A549 (cell line): ENCODE measurements around the gene NXNL1. TPM values are rescaled to one million over a fixed set of nuclear protein-coding genes. Genes with fewer than 3 reads are reported as not detected.

Experiments used
- ATAC-seq, 2 experiments: fragments of 200-7000 bp in 1 of 2; fragments of >200 bp in 1 of 2; cut with Nextera tagmentation in 1 of 2; cut with Tn5 transposase in 1 of 2; 3 replicates each; pipeline versions ENCODE4 v1.8.0 to v1.9.1; 2018 to 2020; ENCODE audit warnings: mild to moderate bottlenecking in 1 of 2, moderate library complexity in 1 of 2
- CTCF ChIA-PET: fragments of 300-600 bp; sonication (Branson Sonifier 250); formaldehyde crosslinking; extraction: SDS; loops from one replicate; lab custom pipeline; 2021; ENCODE audit warnings: antibody characterized with exemption, inconsistent platforms; lab: Yijun Ruan, JAX
- POLR2A ChIA-PET: fragments of 350-600 bp; formaldehyde crosslinking; extraction: SDS; loops from one replicate; lab custom pipeline; 2021; ENCODE audit warnings: antibody characterized with exemption, inconsistent platforms; lab: Yijun Ruan, JAX
- DNase-seq, 2 experiments: peaks; one replicate each; pipeline versions ENCODE4 v3.0.0 to v3.0.0-alpha.2; 2011 to 2016; ENCODE audit warnings: low read depth in 1 of 2, low spot score in 1 of 2
- FAIRE-seq: peaks from 2 replicates; lab custom pipeline; 2011; peaks lifted over from hg19 to GRCh38; lab: Jason Lieb, UNC
- H3K27ac ChIP-seq, 2 experiments: fragments of >200 bp; sonication (Bioruptor Twin); formaldehyde crosslinking; 3 replicates each; pipeline ENCODE4 v1.5.1; 2016 to 2017
- H3K4me1 ChIP-seq: fragments of >200 bp; sonication (Bioruptor Twin); formaldehyde crosslinking; 3 replicates; pipeline ENCODE4 v1.6.1; 2016
- H3K4me2 ChIP-seq: fragments of >200 bp; sonication (Bioruptor Twin); formaldehyde crosslinking; 3 replicates; pipeline ENCODE4 v1.6.1; 2016
- H3K4me3 ChIP-seq: fragments of >200 bp; sonication (Bioruptor Twin); formaldehyde crosslinking; 3 replicates; pipeline ENCODE4 v1.5.1; 2016
- H3K9me3 ChIP-seq: fragments of >200 bp; sonication (Bioruptor Twin); formaldehyde crosslinking; 3 replicates; pipeline ENCODE4 v1.6.1; 2016
- ESRRA ChIP-seq: fragments of 150-350 bp; IDR thresholded peaks from 2 replicates; pipeline ENCODE4 v1.6.1; 2014; ENCODE audit warnings: mild to moderate bottlenecking, low read length, borderline replicate concordance
- FOSL2 ChIP-seq, 2 experiments: fragments of 450-650 bp in 1 of 2; fragments of >200 bp in 1 of 2; sonication (Bioruptor Twin) in 1 of 2; formaldehyde crosslinking; IDR thresholded peaks; 2 replicates each; pipeline versions ENCODE4 v1.5.0 to v1.6.1; 2016 to 2020; ENCODE audit warnings: mild to moderate bottlenecking in 1 of 2, moderate library complexity in 1 of 2
- HEYL ChIP-seq: fragments of 250-450 bp; sonication (Bioruptor Pico); IDR thresholded peaks from 2 replicates; pipeline ENCODE4 v1.8.0; 2021; ENCODE audit warnings: mild to moderate bottlenecking, moderate library complexity
- MAZ ChIP-seq: fragments of 150-350 bp; IDR thresholded peaks from 2 replicates; pipeline ENCODE4 v1.6.1; 2014; ENCODE audit warnings: antibody characterized with exemption, low read depth, low read length, borderline replicate concordance
- NR3C1 ChIP-seq: fragments of >200 bp; sonication (Bioruptor Twin); formaldehyde crosslinking; IDR thresholded peaks from 3 replicates; pipeline ENCODE4 v1.6.1; 2017
- PHF8 ChIP-seq: fragments of 200-600 bp; sonication (generic); IDR thresholded peaks from 2 replicates; pipeline ENCODE4 v1.6.1; 2016; ENCODE audit warnings: low read depth, mild to moderate bottlenecking, antibody characterized with exemption, moderate library complexity, borderline replicate concordance
- RCOR1 ChIP-seq: fragments of 150-350 bp; IDR thresholded peaks from 2 replicates; pipeline ENCODE4 v1.6.1; 2014; ENCODE audit warnings: antibody characterized with exemption, low read length, low read depth
- RNF2 ChIP-seq: fragments of 200-600 bp; sonication (generic); IDR thresholded peaks from 2 replicates; pipeline ENCODE4 v1.6.1; 2016; ENCODE audit warnings: low read depth, mild to moderate bottlenecking, antibody characterized with exemption, moderate library complexity, borderline replicate concordance
- SMC3 ChIP-seq: fragments of >200 bp; sonication (Bioruptor Twin); formaldehyde crosslinking; IDR thresholded peaks from 3 replicates; pipeline ENCODE4 v1.6.1; 2018; ENCODE audit warnings: inconsistent platforms
- SREBF2 ChIP-seq: fragments of 450-650 bp; IDR thresholded peaks from 2 replicates; pipeline ENCODE4 v1.6.1; 2014; ENCODE audit warnings: mild to moderate bottlenecking, moderate library complexity
- WGBS: methylation state at CpG from one replicate; pipeline ENCODE4 v1.1.6; 2017; ENCODE audit errors: missing lambda C conversion rate; 5-methylcytosine and 5-hydroxymethylcytosine counted together
- polyA plus RNA-seq, 4 experiments: library from polyadenylated mRNA; depleted of rRNA in 3 of 4; stranded (reverse); fragments of >200 nt; fragmentation: RNase III in 1 of 4; extraction: RNeasy Plus Mini Kit Qiagen cat#74134 plus additional on column Dnase treatment in 1 of 4; gene quantifications; 2 replicates in 3 of 4; 3 replicates in 1 of 4; pipeline ENCODE4 v1.2.3, GENCODE V29; 2011 to 2017
- TF ChIP-seq, protein P1 (sequence below): IDR thresholded peaks from 2 replicates; pipeline ENCODE4 v1.6.1; 2012; ENCODE audit warnings: low read depth, borderline replicate concordance

NXNL1 gene
- polyA plus RNA-seq, 2 of the 4 experiments (the other 2 are of a cell fraction): not detected

DNA sequence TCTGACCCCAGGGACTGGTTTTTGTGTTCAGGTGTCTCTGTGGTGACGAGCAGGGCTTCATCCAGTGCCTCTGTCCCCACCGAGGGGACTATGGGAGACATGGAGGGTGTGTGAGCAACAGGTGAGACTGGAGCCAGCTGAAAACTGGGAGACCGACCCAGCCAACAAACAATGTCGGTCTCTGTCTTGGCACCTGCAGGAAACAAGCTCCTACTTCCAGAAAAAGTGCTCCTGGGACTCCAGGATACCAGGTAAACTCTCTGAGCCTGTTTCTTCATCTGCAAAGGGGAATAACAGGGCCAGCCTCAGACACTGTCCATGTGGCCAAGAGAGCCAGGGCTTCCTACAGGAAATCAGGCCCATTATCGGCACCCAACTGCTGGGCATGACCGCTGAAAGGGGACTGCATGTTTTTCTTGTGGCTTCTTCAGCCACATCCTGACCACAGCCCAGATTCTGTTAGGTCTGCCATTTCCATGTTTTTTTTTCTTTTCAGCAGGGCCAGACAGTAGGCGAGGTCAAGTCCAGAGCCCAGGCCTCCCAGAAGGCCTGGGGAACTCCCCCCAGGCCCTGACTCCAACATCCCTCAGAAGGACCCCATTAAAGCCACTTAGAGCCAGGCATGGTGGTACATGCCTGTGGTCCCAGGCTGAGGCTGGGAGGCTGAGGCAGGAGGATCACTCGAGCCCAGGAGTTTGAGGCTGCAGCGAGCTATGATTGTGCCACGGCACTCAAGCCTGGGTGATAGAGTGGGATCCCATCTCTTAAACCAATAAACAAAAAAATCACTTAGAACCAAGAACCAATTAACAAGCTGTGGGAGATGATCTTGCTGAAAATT, 54.5 kb downstream of the NXNL1 start:
- 82% methylated on average over 9 of the region's 10 CpGs for WGBS
- Histone ChIP-seq H3K4me1 (no peaks in the 10 kb centered on the region), H3K27ac (no peak overlapping the region), H3K9me3 (no peaks in the 10 kb centered on the region), H3K4me3 (no peak overlapping the region), H3K4me2 (no peak overlapping the region)
- no peak for DNase-seq
- no peak for FAIRE-seq
- no peak for TF ChIP-seq MAZ
- TF ChIP-seq FOSL2 (IDR thresholded peaks at IDR 0.05): no peak
- no peak for TF ChIP-seq FOSL2 (CRISPR knock-in tag; IDR thresholded peaks at IDR 0.05)
- no peak for TF ChIP-seq ESRRA
- TF ChIP-seq RCOR1: no peak
- TF ChIP-seq NR3C1: no peak
- no peak for TF ChIP-seq PHF8
- TF ChIP-seq RNF2: no peak
- no peak for TF ChIP-seq SMC3
- no peak for TF ChIP-seq SREBF2
- no peak for TF ChIP-seq HEYL (CRISPR knock-in tag)
- TF ChIP-seq, protein P1, sequence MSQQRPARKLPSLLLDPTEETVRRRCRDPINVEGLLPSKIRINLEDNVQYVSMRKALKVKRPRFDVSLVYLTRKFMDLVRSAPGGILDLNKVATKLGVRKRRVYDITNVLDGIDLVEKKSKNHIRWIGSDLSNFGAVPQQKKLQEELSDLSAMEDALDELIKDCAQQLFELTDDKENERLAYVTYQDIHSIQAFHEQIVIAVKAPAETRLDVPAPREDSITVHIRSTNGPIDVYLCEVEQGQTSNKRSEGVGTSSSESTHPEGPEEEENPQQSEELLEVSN: no peak
- ATAC-seq: no peak
- ChIA-PET CTCF (interaction anchor here (1.0 to 1.2 kb wide), 2 partner anchors 14 to 20 kb away, joined by 3 to 5 read pairs; no protein-coding TSS in a partner anchor), POLR2A (no interaction called here)

Other genes with a start within 250 kb of the NXNL1 start
- gene USE1, start 245.6 kb downstream of the NXNL1 start, polyA plus RNA-seq (2011; rRNA removed): 10.1 and 10.2 TPM in 2 replicates
- 15.5 to 18.4 TPM (median 16.5 TPM) in 3 replicates for gene USE1, start 245.6 kb downstream of the NXNL1 start, polyA plus RNA-seq (2017; fragmentation: RNase III; extraction: RNeasy Plus Mini Kit Qiagen cat#74134 plus additional on column Dnase treatment)
- 5.5 and 8.5 TPM in 2 replicates for gene OCEL1, start 234.7 kb downstream of the NXNL1 start, polyA plus RNA-seq (2011; rRNA removed)
- 6.0 to 10.7 TPM (median 9.2 TPM) in 3 replicates for gene OCEL1, start 234.7 kb downstream of the NXNL1 start, polyA plus RNA-seq (2017; fragmentation: RNase III; extraction: RNeasy Plus Mini Kit Qiagen cat#74134 plus additional on column Dnase treatment)
- gene NR2F6, start 215.0 kb downstream of the NXNL1 start, polyA plus RNA-seq (2011; rRNA removed): 30.4 and 31.9 TPM in 2 replicates
- 37.7 to 42.4 TPM (median 42.1 TPM) in 3 replicates for gene NR2F6, start 215.0 kb downstream of the NXNL1 start, polyA plus RNA-seq (2017; fragmentation: RNase III; extraction: RNeasy Plus Mini Kit Qiagen cat#74134 plus additional on column Dnase treatment)
- gene USHBP1, start 196.2 kb downstream of the NXNL1 start, polyA plus RNA-seq (2011; rRNA removed): 0.03 and 0.04 TPM in 2 replicates
- gene USHBP1, start 196.2 kb downstream of the NXNL1 start, polyA plus RNA-seq (2017; fragmentation: RNase III; extraction: RNeasy Plus Mini Kit Qiagen cat#74134 plus additional on column Dnase treatment): not detected in 3 replicates
- gene BABAM1, start 193.5 kb downstream of the NXNL1 start, polyA plus RNA-seq (2011; rRNA removed): 52.1 and 56.0 TPM in 2 replicates
- gene BABAM1, start 193.5 kb downstream of the NXNL1 start, polyA plus RNA-seq (2017; fragmentation: RNase III; extraction: RNeasy Plus Mini Kit Qiagen cat#74134 plus additional on column Dnase treatment): 64.0 to 67.6 TPM (median 65.7 TPM) in 3 replicates
- 0.45 and 0.56 TPM in 2 replicates for gene ANKLE1, start 179.0 kb downstream of the NXNL1 start, polyA plus RNA-seq (2011; rRNA removed)
- gene ANKLE1, start 179.0 kb downstream of the NXNL1 start, polyA plus RNA-seq (2017; fragmentation: RNase III; extraction: RNeasy Plus Mini Kit Qiagen cat#74134 plus additional on column Dnase treatment): 0.74 to 1.2 TPM (median 1.0 TPM) in 3 replicates
- 2.3 TPM in 2 replicates for gene ABHD8, start 157.5 kb downstream of the NXNL1 start, polyA plus RNA-seq (2011; rRNA removed)
- gene ABHD8, start 157.5 kb downstream of the NXNL1 start, polyA plus RNA-seq (2017; fragmentation: RNase III; extraction: RNeasy Plus Mini Kit Qiagen cat#74134 plus additional on column Dnase treatment): 3.1 to 4.4 TPM (median 4.2 TPM) in 3 replicates
- gene MRPL34, start 155.1 kb downstream of the NXNL1 start, polyA plus RNA-seq (2011; rRNA removed): 28.1 and 30.5 TPM in 2 replicates
- 50.6 to 56.1 TPM (median 54.9 TPM) in 3 replicates for gene MRPL34, start 155.1 kb downstream of the NXNL1 start, polyA plus RNA-seq (2017; fragmentation: RNase III; extraction: RNeasy Plus Mini Kit Qiagen cat#74134 plus additional on column Dnase treatment)
- 27.5 and 35.5 TPM in 2 replicates for gene DDA1, start 151.4 kb downstream of the NXNL1 start, polyA plus RNA-seq (2011; rRNA removed)
- 53.5 to 62.1 TPM (median 58.5 TPM) in 3 replicates for gene DDA1, start 151.4 kb downstream of the NXNL1 start, polyA plus RNA-seq (2017; fragmentation: RNase III; extraction: RNeasy Plus Mini Kit Qiagen cat#74134 plus additional on column Dnase treatment)
- gene ANO8, start 126.1 kb downstream of the NXNL1 start, polyA plus RNA-seq (2011; rRNA removed): 2.2 and 2.4 TPM in 2 replicates
- 3.9 to 5.5 TPM (median 5.1 TPM) in 3 replicates for gene ANO8, start 126.1 kb downstream of the NXNL1 start, polyA plus RNA-seq (2017; fragmentation: RNase III; extraction: RNeasy Plus Mini Kit Qiagen cat#74134 plus additional on column Dnase treatment)
- gene GTPBP3, start 123.4 kb downstream of the NXNL1 start, polyA plus RNA-seq (2011; rRNA removed): 9.5 and 10.6 TPM in 2 replicates
- gene GTPBP3, start 123.4 kb downstream of the NXNL1 start, polyA plus RNA-seq (2017; fragmentation: RNase III; extraction: RNeasy Plus Mini Kit Qiagen cat#74134 plus additional on column Dnase treatment): 17.9 to 21.7 TPM (median 19.3 TPM) in 3 replicates
- gene PLVAP, start 83.6 kb downstream of the NXNL1 start, polyA plus RNA-seq (2011; rRNA removed): not detected in 2 replicates
- not detected in 3 replicates for gene PLVAP, start 83.6 kb downstream of the NXNL1 start, polyA plus RNA-seq (2017; fragmentation: RNase III; extraction: RNeasy Plus Mini Kit Qiagen cat#74134 plus additional on column Dnase treatment)
- gene CCDC194, start 66.7 kb downstream of the NXNL1 start, polyA plus RNA-seq (2011; rRNA removed): not detected in 2 replicates
- gene CCDC194, start 66.7 kb downstream of the NXNL1 start, polyA plus RNA-seq (2017; fragmentation: RNase III; extraction: RNeasy Plus Mini Kit Qiagen cat#74134 plus additional on column Dnase treatment): not detected in 3 replicates
- gene BST2, start 55.3 kb downstream of the NXNL1 start, polyA plus RNA-seq (2011; rRNA removed): 0.24 and 0.26 TPM in 2 replicates
- 0.12 to 0.18 TPM in 2 of 3 replicates, not detected in the other for gene BST2, start 55.3 kb downstream of the NXNL1 start, polyA plus RNA-seq (2017; fragmentation: RNase III; extraction: RNeasy Plus Mini Kit Qiagen cat#74134 plus additional on column Dnase treatment)
- gene MVB12A, start 40.9 kb downstream of the NXNL1 start, polyA plus RNA-seq (2011; rRNA removed): 18.3 and 19.1 TPM in 2 replicates
- gene MVB12A, start 40.9 kb downstream of the NXNL1 start, polyA plus RNA-seq (2017; fragmentation: RNase III; extraction: RNeasy Plus Mini Kit Qiagen cat#74134 plus additional on column Dnase treatment): 26.8 to 30.2 TPM (median 27.7 TPM) in 3 replicates
- gene TMEM221, start 12.3 kb downstream of the NXNL1 start, polyA plus RNA-seq (2011; rRNA removed): 0.61 and 0.78 TPM in 2 replicates
- 0.52 to 0.90 TPM (median 0.62 TPM) in 3 replicates for gene TMEM221, start 12.3 kb downstream of the NXNL1 start, polyA plus RNA-seq (2017; fragmentation: RNase III; extraction: RNeasy Plus Mini Kit Qiagen cat#74134 plus additional on column Dnase treatment)
- 1.8 and 2.7 TPM in 2 replicates for gene SLC27A1, start 9.6 kb upstream of the NXNL1 start, polyA plus RNA-seq (2011; rRNA removed)
- gene SLC27A1, start 9.6 kb upstream of the NXNL1 start, polyA plus RNA-seq (2017; fragmentation: RNase III; extraction: RNeasy Plus Mini Kit Qiagen cat#74134 plus additional on column Dnase treatment): 1.9 to 2.6 TPM (median 2.5 TPM) in 3 replicates
- 24.9 and 28.8 TPM in 2 replicates for gene PGLS, start 50.7 kb upstream of the NXNL1 start, polyA plus RNA-seq (2011; rRNA removed)
- gene PGLS, start 50.7 kb upstream of the NXNL1 start, polyA plus RNA-seq (2017; fragmentation: RNase III; extraction: RNeasy Plus Mini Kit Qiagen cat#74134 plus additional on column Dnase treatment): 37.2 to 49.4 TPM (median 45.7 TPM) in 3 replicates
- gene COLGALT1, start 94.7 kb upstream of the NXNL1 start, polyA plus RNA-seq (2011; rRNA removed): 64.4 and 76.6 TPM in 2 replicates
- 54.5 to 57.2 TPM (median 57.1 TPM) in 3 replicates for gene COLGALT1, start 94.7 kb upstream of the NXNL1 start, polyA plus RNA-seq (2017; fragmentation: RNase III; extraction: RNeasy Plus Mini Kit Qiagen cat#74134 plus additional on column Dnase treatment)
- 4.2 and 5.5 TPM in 2 replicates for gene UNC13A, start 227.4 kb upstream of the NXNL1 start, polyA plus RNA-seq (2011; rRNA removed)
- 2.6 to 3.1 TPM (median 2.8 TPM) in 3 replicates for gene UNC13A, start 227.4 kb upstream of the NXNL1 start, polyA plus RNA-seq (2017; fragmentation: RNase III; extraction: RNeasy Plus Mini Kit Qiagen cat#74134 plus additional on column Dnase treatment)